Large intestine (tissue), 3 donors: Measurements from ENCODE around the gene ATAT1. TPM values are rescaled to one million over a fixed set of nuclear protein-coding genes. Genes with fewer than 3 reads are reported as not detected.
"Not testable (repeated sequence)": the region's sequence is repeated elsewhere in the genome, so short reads cannot be mapped to it uniquely, and the experiment has no call there.

Experiments
- DNase-seq, 2 donors: peaks; one replicate each; pipeline versions ENCODE4 v3.0.0 to v3.0.0-alpha.2; 2013
- H3K27ac ChIP-seq: one replicate; pipeline ENCODE4 v1.5.1; 2013; ENCODE audit warnings: low read length
- H3K27me3 ChIP-seq: 2 replicates; pipeline ENCODE4 v1.6.1; 2013; ENCODE audit warnings: low read length; ENCODE audit not compliant: control insufficient read depth, insufficient read depth
- H3K36me3 ChIP-seq: 2 replicates; pipeline ENCODE4 v1.6.1; 2013; ENCODE audit warnings: low read length; ENCODE audit not compliant: control insufficient read depth, insufficient read depth
- H3K4me1 ChIP-seq: one replicate; pipeline ENCODE4 v1.6.1; 2013; ENCODE audit warnings: low read length; ENCODE audit not compliant: control insufficient read depth, insufficient read depth
- H3K4me3 ChIP-seq: one replicate; pipeline ENCODE4 v1.5.1; 2013; ENCODE audit warnings: low read length
- H3K9me3 ChIP-seq: one replicate; pipeline ENCODE4 v1.6.1; 2013; ENCODE audit warnings: mild to moderate bottlenecking, low read depth, low read length, moderate library complexity; ENCODE audit not compliant: control insufficient read depth
- WGBS: methylation state at CpG from one replicate; pipeline ENCODE4 v1.1.5; 2013; ENCODE audit warnings: low lambda C conversion rate; ENCODE audit not compliant: insufficient coverage; 5-methylcytosine and 5-hydroxymethylcytosine counted together
- polyA plus RNA-seq: library from polyadenylated mRNA; unstranded; fragments of 120-200 nt; gene quantifications from one replicate; pipeline ENCODE4 v1.2.1, GENCODE V29; 2013

Gene ATAT1
- polyA plus RNA-seq, 1 donor: 36.6 TPM

DNA sequence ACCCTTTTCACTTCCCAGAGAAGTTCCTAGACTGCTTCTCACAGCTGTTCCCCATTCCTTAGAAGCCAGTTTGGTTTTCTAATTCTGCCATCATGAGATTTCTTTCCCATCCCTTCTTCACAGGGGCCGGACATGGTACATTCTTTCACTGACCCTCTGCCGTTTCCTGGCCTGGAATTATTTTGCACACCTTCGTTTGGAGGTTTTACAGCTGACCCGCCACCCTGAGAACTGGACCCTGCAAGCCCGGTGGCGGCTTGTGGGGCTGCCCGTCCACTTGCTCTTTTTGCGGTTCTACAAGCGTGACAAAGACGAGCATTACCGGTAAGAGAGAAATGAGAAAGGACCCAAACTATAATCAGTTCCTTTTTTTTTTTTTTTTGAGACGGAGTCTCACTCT is 24.5 kb downstream of the ATAT1 start:
- Histone ChIP-seq H3K36me3 (peaks cover 58% of the 10 kb centered on the region), H3K4me1 (peaks cover 9% of the 10 kb centered on the region), H3K9me3 (peaks cover 2% of the 10 kb centered on the region), H3K27ac (no peak overlapping the region), H3K4me3 (no peak overlapping the region), H3K27me3 (no peaks in the 10 kb centered on the region)
- DNase-seq: no peak
- no CpG with 5 or more reads among the region's 12 CpGs for WGBS

DNA sequence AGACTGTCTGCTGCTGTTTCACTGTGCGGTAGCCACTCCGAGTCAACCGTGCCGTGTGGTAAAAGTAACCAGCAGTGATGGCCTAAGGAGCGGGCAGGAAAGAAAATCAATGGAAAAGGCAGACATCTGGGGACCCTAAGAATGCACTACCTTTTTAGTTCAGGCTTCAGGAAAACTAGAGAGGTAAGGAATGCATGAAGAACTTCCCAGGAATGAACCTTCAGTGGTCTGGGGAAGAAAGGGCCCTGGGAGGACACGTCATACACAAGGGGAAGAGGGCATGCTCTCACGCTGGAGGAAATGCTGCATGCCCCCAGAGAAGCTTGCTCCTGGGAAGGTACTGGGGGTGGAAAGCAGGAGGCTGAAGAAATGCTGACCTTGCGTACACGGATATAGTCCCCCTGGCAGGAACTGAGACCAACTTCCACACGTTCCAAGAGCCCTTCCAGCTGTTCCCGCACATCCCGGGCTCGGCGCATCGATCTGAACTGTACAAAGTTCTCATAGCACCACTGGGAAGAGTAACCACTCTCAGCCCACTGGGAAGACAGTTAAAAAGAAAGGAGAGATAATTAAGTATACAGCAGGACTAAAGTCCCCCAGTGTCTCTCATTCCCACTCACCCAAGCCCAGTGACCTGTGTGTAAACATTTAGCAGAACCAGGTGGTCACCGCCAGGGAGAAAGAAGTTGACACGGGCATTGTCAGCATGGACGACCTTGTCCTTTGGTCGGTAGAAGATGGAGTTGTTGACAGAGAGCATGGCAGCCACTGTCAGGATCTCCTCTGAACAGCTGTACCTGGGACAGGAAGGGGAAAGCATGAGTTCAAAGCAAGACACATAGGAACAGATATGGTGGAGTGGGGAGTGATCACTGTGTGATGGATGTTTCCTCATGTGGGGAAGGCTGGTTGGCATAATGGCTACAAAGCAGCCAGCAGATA is 28.4 kb downstream of the ATAT1 start:
- Histone ChIP-seq H3K36me3 (peaks cover 87% of the 10 kb centered on the region), H3K27ac (no peak overlapping the region), H3K4me3 (no peak overlapping the region), H3K4me1 (no peaks in the 10 kb centered on the region), H3K9me3 (no peaks in the 10 kb centered on the region), H3K27me3 (no peaks in the 10 kb centered on the region)
- DNase-seq: no peak
- WGBS: 100% methylated on average over 1 of the region's 19 CpGs

GRCh38 chr6:30655743-30656094 is 29.0 kb downstream of the ATAT1 start:
- no peak overlapping the region for H3K4me3 ChIP-seq
- H3K4me1 ChIP-seq: no peaks in the 10 kb centered on the region
- WGBS: no CpG with 5 or more reads among the region's 3 CpGs

GRCh38 chr6:30656513-30656912 is 29.8 kb downstream of the ATAT1 start:
- H3K36me3 ChIP-seq: peaks cover 87% of the 10 kb centered on the region

More at GRCh38 chr6:30655743-30656094, 29.0 kb downstream of the ATAT1 start:
- Histone ChIP-seq H3K9me3 (no peaks in the 10 kb centered on the region), H3K36me3 (peaks cover 90% of the 10 kb centered on the region), H3K27ac (no peak overlapping the region), H3K27me3 (no peaks in the 10 kb centered on the region)
- DNase-seq: no peak

GRCh38 chr6:30657454-30657853 is 30.8 kb downstream of the ATAT1 start:
- Histone ChIP-seq H3K9me3 (no peaks in the 10 kb centered on the region), H3K36me3 (peaks cover 87% of the 10 kb centered on the region), H3K4me3 (no peak overlapping the region)

More at GRCh38 chr6:30656513-30656912, 29.8 kb downstream of the ATAT1 start:
- H3K27me3 ChIP-seq: no peaks in the 10 kb centered on the region
- no peaks in the 10 kb centered on the region for H3K9me3 ChIP-seq
- no peak overlapping the region for H3K4me3 ChIP-seq
- no CpG with 5 or more reads among the region's 7 CpGs for WGBS
- H3K4me1 ChIP-seq: no peaks in the 10 kb centered on the region
- no peak for DNase-seq
- H3K27ac ChIP-seq: no peak overlapping the region

GRCh38 chr6:30657922-30658321 is 31.2 kb downstream of the ATAT1 start:
- H3K4me3 ChIP-seq, H3K27ac ChIP-seq, DNase-seq, H3K9me3 ChIP-seq, H3K4me1 ChIP-seq, H3K27me3 ChIP-seq: not testable (repeated sequence)
- peaks cover 87% of the 10 kb centered on the region for H3K36me3 ChIP-seq
- WGBS: no CpG with 5 or more reads among the region's 5 CpGs

More at GRCh38 chr6:30657454-30657853, 30.8 kb downstream of the ATAT1 start:
- no peak overlapping the region for H3K27ac ChIP-seq
- no peaks in the 10 kb centered on the region for H3K27me3 ChIP-seq
- H3K4me1 ChIP-seq: no peaks in the 10 kb centered on the region
- DNase-seq: no peak

GRCh38 chr6:30664994-30665767 is 38.5 kb downstream of the ATAT1 start:
- Histone ChIP-seq H3K27me3 (no peaks in the 10 kb centered on the region), H3K9me3 (no peaks in the 10 kb centered on the region), H3K27ac (no peak overlapping the region), H3K36me3 (peaks cover 68% of the 10 kb centered on the region), H3K4me3 (no peak overlapping the region), H3K4me1 (no peaks in the 10 kb centered on the region)
- DNase-seq: no peak
- WGBS: no CpG with 5 or more reads among the region's 34 CpGs

DNA sequence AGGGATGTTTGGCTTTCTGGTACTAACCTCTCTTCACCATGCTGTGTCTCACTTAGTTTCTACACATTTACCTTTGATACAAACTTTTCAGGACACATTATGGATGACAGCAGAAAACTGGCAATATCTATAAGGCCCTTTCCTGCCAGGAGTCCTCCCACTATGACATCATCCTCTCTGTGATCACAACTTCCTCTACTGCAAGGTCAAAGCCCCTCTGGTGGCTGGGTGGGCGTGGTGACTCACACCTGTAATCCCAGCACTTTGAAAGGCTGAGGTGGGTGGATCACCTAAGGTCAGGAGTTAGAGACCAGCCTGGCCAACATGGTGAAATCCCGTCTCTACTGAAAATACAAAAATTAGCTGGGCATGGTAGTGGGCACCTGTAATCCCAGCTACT is 39.6 kb downstream of the ATAT1 start:
- not testable (repeated sequence) for H3K27me3 ChIP-seq, H3K9me3 ChIP-seq, H3K27ac ChIP-seq, DNase-seq, H3K4me1 ChIP-seq, H3K4me3 ChIP-seq
- WGBS: no CpG with 5 or more reads among the region's 2 CpGs
- H3K36me3 ChIP-seq: peaks cover 72% of the 10 kb centered on the region

- Histone ChIP-seq H3K27me3 (no peaks in the 10 kb centered on the region), H3K27ac (no peak overlapping the region), H3K4me3 (no peak overlapping the region), H3K36me3 (peaks cover 30% of the 10 kb centered on the region), H3K4me1 (peaks cover 11% of the 10 kb centered on the region), H3K9me3 (no peaks in the 10 kb centered on the region)
- WGBS: 92% methylated on average over 6 of the region's 27 CpGs
- DNase-seq: no peak
Observed at GRCh38 chr6:30670760-30671527, 44.3 kb downstream of the ATAT1 start.
